HCT116 (cell line): Measurements from ENCODE around the gene GMCL1.

Source experiments
- CBX3 ChIP-seq: IDR thresholded peaks from 2 replicates; pipeline ENCODE4 v1.6.1; 2012; ENCODE audit warnings: low read depth
- CEBPB ChIP-seq: IDR thresholded peaks from 2 replicates; pipeline ENCODE4 v1.6.1; 2012; ENCODE audit warnings: low read depth
- CTCF ChIP-seq, 3 experiments: fragments of 200-600 bp in 1 of 3; sonication (generic) in 1 of 3; IDR thresholded peaks in 2 of 3; conservative IDR thresholded peaks in 1 of 3; 2 replicates each; pipeline ENCODE4 v1.5.1; 2012 to 2017; ENCODE audit warnings: low read depth in 2 of 3, low read length in 2 of 3, antibody characterized with exemption in 1 of 3, borderline replicate concordance in 1 of 3, control low read depth in 1 of 3, mild to moderate bottlenecking in 1 of 3, mixed read lengths in 1 of 3, mixed run types in 1 of 3, moderate library complexity in 1 of 3; ENCODE audit not compliant: insufficient read depth in 1 of 3
- EZH2 ChIP-seq: fragments of 200-600 bp; sonication (generic); IDR thresholded peaks from 2 replicates; pipeline ENCODE4 v1.6.1; 2017; ENCODE audit warnings: antibody characterized with exemption, mixed run types
- POLR2A ChIP-seq: IDR thresholded peaks from 2 replicates; pipeline ENCODE4 v1.7.0; 2011; ENCODE audit warnings: borderline replicate concordance; ENCODE audit not compliant: insufficient read depth, insufficient read length; ENCODE audit errors: extremely low read depth
- POLR2AphosphoS5 ChIP-seq: IDR thresholded peaks from 2 replicates; pipeline ENCODE4 v1.6.1; 2011; ENCODE audit warnings: mild to moderate bottlenecking, low read depth, low read length, moderate library complexity
- RAD21 ChIP-seq: IDR thresholded peaks from 2 replicates; pipeline ENCODE4 v1.6.1; 2012; ENCODE audit warnings: low read depth, mild to moderate bottlenecking
- REST ChIP-seq: IDR thresholded peaks from 2 replicates; pipeline ENCODE4 v1.6.1; 2012; ENCODE audit warnings: low read depth
- ZBTB33 ChIP-seq: IDR thresholded peaks from 2 replicates; pipeline ENCODE4 v1.6.1; 2011; ENCODE audit warnings: mild to moderate bottlenecking, low read length, moderate library complexity; ENCODE audit not compliant: insufficient replicate concordance; ENCODE audit errors: extremely low read depth
- ZNF274 ChIP-seq: fragments of 200-500 bp; sonication (Bioruptor generic); IDR thresholded peaks from 2 replicates; pipeline ENCODE4 v1.6.1; 2014; ENCODE audit warnings: mild to moderate bottlenecking, low read depth, low read length, inconsistent platforms

GRCh38 chr2:69858261-69858660, 28.8 kb downstream of the GMCL1 start:
- TF ChIP-seq POLR2A (no peak), CEBPB (no peak), CTCF (IDR thresholded peaks at IDR 0.05 in 2 of 3, conservative IDR thresholded peaks at IDR 0.05 in 1 of 3; ENCODE audit: borderline replicate concordance in 1 of 3, insufficient read depth in 1 of 3, low read depth in 2 of 3, low read length in 2 of 3) (no peak), ZNF274 (no peak), ZBTB33 (no peak), REST (no peak), RAD21 (no peak), POLR2AphosphoS5 (no peak), EZH2 (no peak), CBX3 (no peak)
